Endothelial cell of umbilical vein (primary cell): ENCODE data around the gene CCM2. TPM values are rescaled to one million over a fixed set of nuclear protein-coding genes. Genes with fewer than 3 reads are reported as not detected.

Experiments used
- BruUV-seq: library from RNA; stranded (reverse); fragments of 400-500 nt; replicated peaks from 2 replicates; lab custom pipeline; 2021; lab: Mats Ljungman, UMichigan
- CTCF ChIA-PET: fragments of 300-600, 350-600 bp; sonication (Branson Sonifier 250); formaldehyde crosslinking; loops from one replicate; lab custom pipeline; 2021; ENCODE audit warnings: antibody characterized with exemption, inconsistent platforms; lab: Charles Lee
- POLR2A ChIA-PET: fragments of 300-600, 350-600 bp; sonication (Branson Sonifier 250); formaldehyde crosslinking; loops from one replicate; lab custom pipeline; 2021; ENCODE audit warnings: antibody characterized with exemption, inconsistent platforms; lab: Charles Lee
- DNase-seq: peaks from one replicate; pipeline ENCODE4 v3.0.0-alpha.2; 2011; ENCODE audit warnings: low read depth, low spot score
- FAIRE-seq: peaks from 2 replicates; lab custom pipeline; 2011; peaks lifted over from hg19 to GRCh38; lab: Jason Lieb, UNC
- H2AFZ ChIP-seq: 2 replicates; pipeline ENCODE4 v1.6.0; 2012; ENCODE audit warnings: low read depth, low read length, control low read depth, inconsistent platforms
- H3K27ac ChIP-seq: 2 replicates; pipeline ENCODE4 v1.5.1; 2011; ENCODE audit warnings: low read depth, mild to moderate bottlenecking, control low read depth, low read length, moderate library complexity; ENCODE audit not compliant: insufficient read depth
- H3K27me3 ChIP-seq, 2 experiments: 2 replicates each; pipeline versions ENCODE4 v1.6.0 to v1.6.1; 2011; ENCODE audit warnings: low read length in 2 of 2, mixed read lengths in 1 of 2; ENCODE audit not compliant: control insufficient read depth in 2 of 2, insufficient read depth in 2 of 2
- H3K36me3 ChIP-seq, 2 experiments: 2 replicates in 1 of 2; 3 replicates in 1 of 2; pipeline ENCODE4 v1.5.1; 2011; ENCODE audit warnings: low read length in 2 of 2, mild to moderate bottlenecking in 1 of 2, moderate library complexity in 1 of 2; ENCODE audit not compliant: control insufficient read depth in 2 of 2, insufficient read depth in 2 of 2; ENCODE audit errors: extremely low read depth in 1 of 2
- H3K4me1 ChIP-seq: 3 replicates; pipeline ENCODE4 v1.5.1; 2011; ENCODE audit warnings: mild to moderate bottlenecking, low read length; ENCODE audit not compliant: control insufficient read depth, insufficient read depth; ENCODE audit errors: extremely low read depth
- H3K4me2 ChIP-seq: 2 replicates; pipeline ENCODE4 v1.6.1; 2011; ENCODE audit warnings: low read length, control low read depth, mixed read lengths; ENCODE audit not compliant: insufficient read depth
- H3K4me3 ChIP-seq, 3 experiments: fragments of 200-600 bp in 1 of 3; sonication (generic), shearing (Covaris generic) in 1 of 3; replicated peaks in 1 of 3; 2 replicates each; pipeline ENCODE4 v1.5.1; 2011 to 2016; ENCODE audit warnings: control low read depth in 3 of 3, low read length in 3 of 3, mild to moderate bottlenecking in 2 of 3, inconsistent platforms in 1 of 3, low read depth in 1 of 3, moderate library complexity in 1 of 3; ENCODE audit not compliant: insufficient read depth in 1 of 3
- H3K79me2 ChIP-seq: 2 replicates; pipeline ENCODE4 v1.6.0; 2012; ENCODE audit warnings: low read length, inconsistent platforms; ENCODE audit not compliant: control insufficient read depth, insufficient read depth
- H3K9ac ChIP-seq: replicated peaks from 2 replicates; pipeline ENCODE3; 2011; ENCODE audit warnings: low read length, control low read depth; ENCODE audit not compliant: insufficient read depth; ENCODE audit errors: extremely low read depth
- H3K9me1 ChIP-seq: replicated peaks from 3 replicates; pipeline ENCODE4 v1.6.0; 2011; ENCODE audit warnings: mild to moderate bottlenecking, low read length; ENCODE audit not compliant: control insufficient read depth, insufficient read depth; ENCODE audit errors: extremely low read depth
- H3K9me3 ChIP-seq: replicated peaks from 2 replicates; pipeline ENCODE4 v1.5.1; 2012; ENCODE audit warnings: low read length, inconsistent platforms; ENCODE audit not compliant: control insufficient read depth, insufficient read depth
- H4K20me1 ChIP-seq: replicated peaks from 2 replicates; pipeline ENCODE3; 2011; ENCODE audit warnings: mild to moderate bottlenecking, low read length; ENCODE audit not compliant: control insufficient read depth, insufficient read depth; ENCODE audit errors: extremely low read depth
- CTCF ChIP-seq, 2 donors: IDR thresholded peaks; 1 replicate in 1 of 2; 2 replicates in 1 of 2; pipeline ENCODE4 v1.5.1; 2011; ENCODE audit warnings: low read length in 2 of 2, mild to moderate bottlenecking in 2 of 2, moderate library complexity in 2 of 2, control low read depth in 1 of 2, inconsistent platforms in 1 of 2, low read depth in 1 of 2; ENCODE audit not compliant: insufficient read depth in 1 of 2; ENCODE audit errors: extremely low read depth in 1 of 2
- EZH2 ChIP-seq: IDR thresholded peaks from 2 replicates; pipeline ENCODE4 v1.6.1; 2012; ENCODE audit warnings: borderline replicate concordance, low read depth, mild to moderate bottlenecking, moderate library complexity, low read length, inconsistent platforms; ENCODE audit not compliant: severe bottlenecking
- FOS ChIP-seq: IDR thresholded peaks from 2 replicates; pipeline ENCODE4 v1.6.1; 2011; ENCODE audit warnings: mild to moderate bottlenecking, low read length, moderate library complexity, borderline replicate concordance; ENCODE audit not compliant: insufficient read depth
- GATA2 ChIP-seq: IDR thresholded peaks from 2 replicates; pipeline ENCODE4 v1.7.0; 2011; ENCODE audit warnings: low read depth, mild to moderate bottlenecking, moderate library complexity, mixed read lengths, low read length; ENCODE audit not compliant: insufficient read length, insufficient read depth
- JUN ChIP-seq: IDR thresholded peaks from 2 replicates; pipeline ENCODE4 v1.6.1; 2011; ENCODE audit warnings: borderline replicate concordance, low read depth; ENCODE audit not compliant: insufficient read length, insufficient read depth
- MAX ChIP-seq: IDR thresholded peaks from 2 replicates; pipeline ENCODE4 v1.6.1; 2011; ENCODE audit not compliant: insufficient read depth, insufficient read length
- MYC ChIP-seq: IDR thresholded peaks from one replicate; pipeline ENCODE4 v1.6.1; 2011; ENCODE audit warnings: mild to moderate bottlenecking, low read depth, low read length
- POLR2A ChIP-seq: IDR thresholded peaks from 2 replicates; pipeline ENCODE4 v1.6.1; 2012; ENCODE audit warnings: low read depth, mild to moderate bottlenecking, control low read depth, low read length
- POLR2AphosphoS5 ChIP-seq: IDR thresholded peaks from 2 replicates; pipeline ENCODE4 v1.6.1; 2012; ENCODE audit warnings: low read depth, mild to moderate bottlenecking, control low read depth, low read length, moderate library complexity; ENCODE audit not compliant: insufficient read depth
- dilution Hi-C: fragments of 300-500 bp; cut with MboI; formaldehyde crosslinking; loops from one replicate; pipeline ENCODE4 v1.15.0; 2019; ENCODE audit warnings: low sequenced_read_pairs; ENCODE audit not compliant: extremely low pct_ligation_motif_present
- intact Hi-C: fragments of 100-400 bp; cut with micrococcal nuclease; formaldehyde crosslinking; loops from one replicate; pipeline ENCODE4 v1.10.0; 2022
- polyA plus RNA-seq, 4 experiments: library from polyadenylated mRNA; depleted of rRNA in 3 of 4; stranded (reverse) in 3 of 4; unstranded in 1 of 4; fragments of >200 nt; gene quantifications; 2 replicates each; pipeline versions ENCODE4 v1.2.1 to v1.2.3, GENCODE V29; 2011 to 2012; ENCODE audit warnings: missing spikeins in 1 of 4
- total RNA-seq: library from RNA; stranded (reverse); gene quantifications from 2 replicates; pipeline ENCODE4 v1.2.3, GENCODE V29; 2021

Gene CCM2
- total and polyA plus RNA-seq, 2 donors (not counting 3 experiments of a cell fraction or from before 2014, with no cell fraction given), result 66.1 to 70.4 TPM

- POLR2A ChIA-PET, result no interaction called here
- dilution Hi-C loops, result no loop called here
- no peaks in the 10 kb centered on the region for H3K36me3 ChIP-seq
- no peak overlapping the region for H2AFZ ChIP-seq
- no peak overlapping the region for H3K4me2 ChIP-seq
- TF ChIP-seq CTCF (IDR thresholded peaks at IDR 0.05; ENCODE audit: extremely low read depth in 1 of 2, insufficient read depth in 1 of 2, low read depth in 1 of 2, low read length in 2 of 2), result no peak
- TF ChIP-seq JUN, result no peak
- no peak for TF ChIP-seq MAX
- no peak for TF ChIP-seq FOS
- TF ChIP-seq POLR2A, result no peak
- no peak for TF ChIP-seq POLR2AphosphoS5
- TF ChIP-seq MYC, result no peak
- TF ChIP-seq EZH2, result no peak
- no peak for TF ChIP-seq GATA2
- CTCF ChIA-PET, result interaction anchor here (1.4 to 1.6 kb wide), 3 partner anchors 49 to 115 kb away, joined by 5 to 10 read pairs (median 9); no protein-coding TSS in a partner anchor
- H3K4me3 ChIP-seq, result no peak overlapping the region
- H4K20me1 ChIP-seq, result no peaks in the 10 kb centered on the region
- no peak overlapping the region for H3K9ac ChIP-seq
- no peaks in the 10 kb centered on the region for H3K79me2 ChIP-seq
- no peak overlapping the region for H3K27ac ChIP-seq
- BruUV-seq, result no TSS peak
- H3K9me3 ChIP-seq, result no peaks in the 10 kb centered on the region
- H3K9me1 ChIP-seq, result no peaks in the 10 kb centered on the region
- FAIRE-seq (no peak), DNase-seq (no peak)
- no peaks in the 10 kb centered on the region for H3K4me1 ChIP-seq
- intact Hi-C loops, result no loop called here
- peaks cover 3 to 8% of the 10 kb centered on the region in 2 experiments for H3K27me3 ChIP-seq
These were observed 87.5 kb downstream of the CCM2 start for GRCh38 chr7:45087301-45088145.
